ENCODE data around the gene RPS10. TPM values are rescaled to one million over a fixed set of nuclear protein-coding genes. Genes with fewer than 3 reads are reported as not detected.
A peak's percentile ranks its signal among the peaks of the same experiment; 100 is the strongest.

The RPS10 gene
- total RNA-seq, 2 donors from 2014 or later = 1,206 to 1,361 TPM

DNA sequence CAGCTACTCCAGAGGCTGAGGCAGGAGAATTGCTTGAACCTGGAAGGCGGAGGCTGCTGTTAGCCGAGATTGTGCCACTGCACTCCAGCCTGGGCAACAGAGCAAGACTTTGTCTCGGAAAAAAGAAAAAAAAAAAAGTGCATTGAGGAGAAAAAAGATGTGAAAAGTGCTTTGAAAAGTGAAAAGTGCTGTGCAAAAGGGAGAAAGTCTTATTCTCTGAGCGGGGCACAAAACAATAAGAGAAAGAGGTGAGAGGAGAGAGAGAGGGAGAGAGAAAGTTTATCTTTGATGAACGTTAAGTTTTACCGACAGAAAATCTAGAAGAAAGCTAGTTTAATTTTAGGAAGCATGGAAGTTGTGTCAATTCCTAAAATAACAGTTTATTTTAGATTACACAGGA is 36.1 kb upstream of the RPS10 start:
- no peak for ATAC-seq
- WGBS, 2 donors = 77 to 79% methylated on average over 6 of the region's 6 CpGs
- intact Hi-C loops (cut with DNase I) = loop anchor here (10.0 kb wide), 1 partner anchor 143 kb away; no protein-coding TSS in a partner anchor
- Histone ChIP-seq H3K9me3 (no peaks in the 10 kb centered on the region), H3K27ac (no peak overlapping the region), H3K27me3 (no peaks in the 10 kb centered on the region), H3K4me3 (no peak overlapping the region), H3K36me3 (replicated peaks in 1 of 2; ENCODE audit: insufficient read depth in 1 of 2, low read depth in 2 of 2) (no peaks in the 10 kb centered on the region), H3K4me1 (peaks cover 18% of the 10 kb centered on the region)
- no peak for DNase-seq
- TF ChIP-seq, protein P1, sequence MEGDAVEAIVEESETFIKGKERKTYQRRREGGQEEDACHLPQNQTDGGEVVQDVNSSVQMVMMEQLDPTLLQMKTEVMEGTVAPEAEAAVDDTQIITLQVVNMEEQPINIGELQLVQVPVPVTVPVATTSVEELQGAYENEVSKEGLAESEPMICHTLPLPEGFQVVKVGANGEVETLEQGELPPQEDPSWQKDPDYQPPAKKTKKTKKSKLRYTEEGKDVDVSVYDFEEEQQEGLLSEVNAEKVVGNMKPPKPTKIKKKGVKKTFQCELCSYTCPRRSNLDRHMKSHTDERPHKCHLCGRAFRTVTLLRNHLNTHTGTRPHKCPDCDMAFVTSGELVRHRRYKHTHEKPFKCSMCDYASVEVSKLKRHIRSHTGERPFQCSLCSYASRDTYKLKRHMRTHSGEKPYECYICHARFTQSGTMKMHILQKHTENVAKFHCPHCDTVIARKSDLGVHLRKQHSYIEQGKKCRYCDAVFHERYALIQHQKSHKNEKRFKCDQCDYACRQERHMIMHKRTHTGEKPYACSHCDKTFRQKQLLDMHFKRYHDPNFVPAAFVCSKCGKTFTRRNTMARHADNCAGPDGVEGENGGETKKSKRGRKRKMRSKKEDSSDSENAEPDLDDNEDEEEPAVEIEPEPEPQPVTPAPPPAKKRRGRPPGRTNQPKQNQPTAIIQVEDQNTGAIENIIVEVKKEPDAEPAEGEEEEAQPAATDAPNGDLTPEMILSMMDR (IDR thresholded peaks at IDR 0.05) = no peak
- no peak for TF ChIP-seq POLR2A (IDR thresholded peaks at IDR 0.05)

DNA sequence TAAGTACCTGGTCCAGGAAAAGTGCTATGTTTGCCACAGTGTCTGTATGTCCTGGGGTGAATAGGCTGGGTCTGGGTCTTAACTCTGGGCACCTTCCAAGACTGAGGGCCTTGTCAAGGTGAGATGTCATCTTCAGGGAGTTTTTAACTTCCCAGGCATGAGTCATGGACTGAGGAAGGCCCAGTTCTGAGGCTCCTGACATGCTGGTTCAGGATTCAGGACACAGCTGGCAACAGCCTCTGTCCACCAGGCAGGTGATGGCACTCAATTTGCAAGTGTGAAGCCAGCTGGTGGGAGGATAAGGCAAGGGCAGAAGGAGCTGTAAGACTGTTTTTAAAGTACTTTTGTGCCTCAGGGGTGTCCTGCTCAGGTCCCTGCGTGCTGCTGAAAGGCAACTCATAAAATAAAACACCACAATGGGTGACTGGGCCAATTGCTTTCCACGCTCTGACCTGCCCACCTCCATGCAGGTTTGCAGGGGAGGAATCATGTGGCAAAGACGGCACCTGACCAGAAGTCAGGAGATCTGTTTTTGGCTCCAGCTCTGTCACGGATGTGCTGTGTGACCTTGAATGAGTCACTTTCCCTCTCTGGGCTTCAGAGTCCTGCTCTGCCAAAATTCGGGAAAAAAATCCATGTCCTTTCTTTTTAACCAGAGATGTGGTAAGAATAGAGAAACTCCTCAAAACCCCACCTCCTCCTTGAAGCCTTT is 35.1 kb upstream of the RPS10 start:
- no peak for ATAC-seq

DNA sequence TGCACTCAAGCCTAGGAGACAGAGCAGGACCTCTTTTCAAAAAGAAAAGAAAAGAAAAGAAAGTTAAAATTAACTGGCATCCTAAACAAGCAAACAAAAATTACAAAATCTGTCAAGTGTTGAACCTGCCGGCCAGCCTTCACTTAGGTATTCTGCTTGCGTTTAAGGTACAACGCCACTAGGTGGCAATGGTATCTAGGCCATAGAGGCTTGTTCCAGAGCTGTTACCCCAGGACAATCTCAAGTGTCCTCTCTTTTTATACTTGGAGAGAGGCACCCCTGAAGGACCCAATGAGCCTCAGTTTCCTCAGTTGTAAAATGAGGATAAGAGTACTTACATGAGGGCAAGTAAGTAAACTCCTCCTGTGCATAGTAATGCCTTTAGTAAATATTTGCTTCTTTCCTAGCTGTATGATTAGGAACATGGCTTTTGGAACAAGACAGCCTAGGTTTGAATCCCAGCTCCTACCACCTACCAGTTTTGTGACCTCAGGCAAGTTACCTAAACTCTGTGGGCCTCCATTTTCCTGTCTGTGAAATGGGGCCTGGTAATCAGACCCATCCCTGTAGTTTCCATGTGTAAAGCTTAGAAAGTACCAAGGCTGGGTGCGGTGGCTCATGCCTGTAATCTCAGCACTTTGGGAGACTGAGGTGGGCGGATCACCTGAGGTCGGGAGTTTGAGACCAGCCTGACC is 34.2 kb upstream of the RPS10 start:
- TF ChIP-seq, protein P1 (IDR thresholded peaks at IDR 0.05) = peak; percentile 22 to 79 (median 72)
- no peak for TF ChIP-seq POLR2A (IDR thresholded peaks at IDR 0.05)
- ATAC-seq (peak; percentile 86), DNase-seq (peak; percentile 62 to 77 (median 66))
- H3K27ac ChIP-seq = no peak overlapping the region
- intact Hi-C loops (cut with DNase I) = loop anchor here (10.0 kb wide), 1 partner anchor 145 kb away; no protein-coding TSS in a partner anchor
- no peaks in the 10 kb centered on the region for H3K9me3 ChIP-seq
- H3K4me3 ChIP-seq = no peak overlapping the region
- H3K36me3 ChIP-seq (replicated peaks in 1 of 2; ENCODE audit: insufficient read depth in 1 of 2, low read depth in 2 of 2) = no peaks in the 10 kb centered on the region
- peaks cover 4% of the 10 kb centered on the region for H3K4me1 ChIP-seq
- H3K27me3 ChIP-seq = no peaks in the 10 kb centered on the region
- 26 to 35% methylated on average over 6 of the region's 6 CpGs for WGBS, 2 donors

More for the DNA sequence above, 35.1 kb upstream of the RPS10 start:
- Histone ChIP-seq H3K36me3 (replicated peaks in 1 of 2; ENCODE audit: insufficient read depth in 1 of 2, low read depth in 2 of 2) (no peaks in the 10 kb centered on the region), H3K4me3 (no peak overlapping the region), H3K9me3 (no peaks in the 10 kb centered on the region), H3K27me3 (no peaks in the 10 kb centered on the region), H3K27ac (no peak overlapping the region), H3K4me1 (peaks cover 9% of the 10 kb centered on the region)
- no peak for TF ChIP-seq POLR2A (IDR thresholded peaks at IDR 0.05)
- TF ChIP-seq, protein P1 (IDR thresholded peaks at IDR 0.05) = no peak
- DNase-seq = no peak
- intact Hi-C loops (cut with DNase I) = loop anchor here (10.0 kb wide), 1 partner anchor 144 kb away; no protein-coding TSS in a partner anchor
- WGBS, 2 donors = 72 to 79% methylated on average over 5 of the region's 5 CpGs

DNA sequence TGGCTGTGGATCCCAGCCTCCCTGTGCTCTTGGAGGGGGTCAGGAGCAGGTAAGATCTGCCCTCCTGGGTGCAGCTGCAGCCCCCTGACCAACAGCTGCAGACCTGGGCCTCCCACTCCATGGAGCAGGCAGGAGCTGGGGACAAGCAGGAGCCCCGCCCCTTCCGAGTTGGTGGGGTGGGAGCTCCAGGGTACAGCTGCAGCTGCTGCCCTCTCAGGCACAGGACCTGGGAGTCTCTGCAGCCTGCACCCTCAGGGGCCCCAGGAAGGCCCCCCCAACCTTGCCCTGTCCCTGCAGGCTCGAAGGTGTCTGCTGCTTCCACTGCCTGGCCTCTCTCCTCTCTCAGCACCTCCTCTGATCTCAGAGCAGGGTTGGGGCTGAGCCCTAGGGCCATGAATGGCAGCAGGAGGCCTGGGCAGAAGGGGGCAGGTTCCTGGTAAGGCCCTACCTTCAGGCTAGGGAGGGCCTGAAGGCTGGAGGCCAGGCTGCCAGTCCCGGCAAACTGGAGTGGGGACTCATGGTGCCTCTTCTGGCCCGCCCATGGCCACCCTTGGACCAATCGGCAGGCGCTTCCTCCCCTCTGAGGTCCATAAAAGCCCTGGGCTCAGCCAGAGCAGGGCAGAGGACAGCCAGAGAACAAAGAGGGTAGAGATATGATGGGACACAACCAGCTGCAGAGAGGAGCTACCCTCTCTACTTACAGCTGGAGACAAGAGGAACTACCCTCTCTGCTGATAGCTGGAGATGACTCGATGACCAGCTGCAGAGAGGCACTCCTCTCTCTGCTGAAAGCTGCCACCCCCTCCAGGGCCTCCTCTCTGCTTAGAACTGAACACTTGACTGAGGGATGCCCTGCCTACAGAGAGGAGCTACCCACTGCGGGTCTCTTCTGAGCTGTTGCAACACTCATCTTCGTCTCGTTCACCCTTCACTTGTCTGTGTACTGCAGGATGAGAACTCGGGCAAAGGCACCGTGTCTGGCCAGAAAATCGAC is 32.2 kb upstream of the RPS10 start:
- Histone ChIP-seq H3K4me1 (peaks cover 4% of the 10 kb centered on the region), H3K36me3 (replicated peaks in 1 of 2; ENCODE audit: insufficient read depth in 1 of 2, low read depth in 2 of 2) (no peaks in the 10 kb centered on the region), H3K4me3 (no peak overlapping the region), H3K9me3 (no peaks in the 10 kb centered on the region), H3K27ac (no peak overlapping the region), H3K27me3 (no peaks in the 10 kb centered on the region)
- intact Hi-C loops (cut with DNase I) = no loop called here
- TF ChIP-seq, protein P1 (IDR thresholded peaks at IDR 0.05) = no peak
- TF ChIP-seq POLR2A (IDR thresholded peaks at IDR 0.05) = no peak
- ATAC-seq (no peak), DNase-seq (no peak)
- 72 to 75% methylated on average over 7 to 14 of the region's 14 CpGs for WGBS, 2 donors

Measured in body of pancreas (tissue), 4 donors.